Skin of body (tissue), 2 donors: ENCODE data around the gene TIMP2. TPM values are rescaled to one million over a fixed set of nuclear protein-coding genes. Genes with fewer than 3 reads are reported as not detected.
"Not testable (repeated sequence)": the region's sequence is repeated elsewhere in the genome, so short reads cannot be mapped to it uniquely, and the experiment has no call there.

ENCODE experiments used
- DNase-seq: peaks from one replicate; lab custom pipeline; 2025; lab: John Stamatoyannopoulos, UW
- total RNA-seq: library from RNA; depleted of rRNA; stranded (reverse); fragments of >200 nt; gene quantifications from one replicate; pipeline ENCODE4 v1.2.3, GENCODE V29; 2014

Gene TIMP2
- total RNA-seq, 1 donor from 2014 or later: 101 TPM

GRCh38 chr17:78933025-78933958, 8.1 kb upstream of the TIMP2 start:
- no peak for DNase-seq

- DNase-seq: no peak
Measured at GRCh38 chr17:78929908-78930775, 5.0 kb upstream of the TIMP2 start.

GRCh38 chr17:78925662-78926555, 722 bp upstream of the TIMP2 start:
- peak; percentile 64 for DNase-seq

GRCh38 chr17:78924481-78925151, 571 bp downstream of the TIMP2 start:
- no peak for DNase-seq

- no peak for DNase-seq
Measured at GRCh38 chr17:78923660-78924453, 1.3 kb downstream of the TIMP2 start.

- DNase-seq: no peak
Measured at GRCh38 chr17:78922816-78923498, 2.2 kb downstream of the TIMP2 start.

- DNase-seq: no peak
Measured at GRCh38 chr17:78921437-78921971, 3.7 kb downstream of the TIMP2 start.

- DNase-seq: no peak
Measured at GRCh38 chr17:78920528-78920927, 4.7 kb downstream of the TIMP2 start.

GRCh38 chr17:78919861-78920450, 5.2 kb downstream of the TIMP2 start:
- no peak for DNase-seq

GRCh38 chr17:78918979-78919378, 6.2 kb downstream of the TIMP2 start:
- no peak for DNase-seq

- no peak for DNase-seq
Measured at GRCh38 chr17:78917451-78918275, 7.5 kb downstream of the TIMP2 start.

GRCh38 chr17:78915872-78916632, 9.1 kb downstream of the TIMP2 start:
- DNase-seq: no peak

- no peak for DNase-seq
Measured at GRCh38 chr17:78913115-78913514, 12.1 kb downstream of the TIMP2 start.

GRCh38 chr17:78912082-78912481, 13.1 kb downstream of the TIMP2 start:
- no peak for DNase-seq

- not testable (repeated sequence) for DNase-seq
Measured at GRCh38 chr17:78911543-78911942, 13.6 kb downstream of the TIMP2 start.

- no peak for DNase-seq
Measured at GRCh38 chr17:78910497-78911284, 14.5 kb downstream of the TIMP2 start.
